Neural progenitor cell (in vitro differentiated cells): ENCODE data around the gene ACOXL. TPM values are rescaled to one million over a fixed set of nuclear protein-coding genes. Genes with fewer than 3 reads are reported as not detected.

Source experiments
- DNase-seq: peaks from one replicate; pipeline ENCODE4 v3.0.0-alpha.2; 2016; ENCODE audit warnings: low spot score
- H2AFZ ChIP-seq: fragments of 200-600 bp; sonication (generic); replicated peaks from 2 replicates; pipeline ENCODE4 v1.6.1; 2016; ENCODE audit warnings: antibody characterized with exemption
- H3F3A ChIP-seq: fragments of 200-600 bp; sonication (generic); 2 replicates; pipeline ENCODE4 v1.6.1; 2016; ENCODE audit warnings: antibody characterized with exemption, low read depth
- H3K27ac ChIP-seq: fragments of 200-600 bp; sonication (generic); 2 replicates; pipeline ENCODE4 v1.5.1; 2016; ENCODE audit warnings: mild to moderate bottlenecking
- H3K27me3 ChIP-seq: fragments of 200-600 bp; sonication (generic); 2 replicates; pipeline ENCODE4 v1.6.1; 2016; ENCODE audit warnings: mild to moderate bottlenecking, moderate library complexity
- H3K36me3 ChIP-seq: fragments of 200-600 bp; sonication (generic); 2 replicates; pipeline ENCODE4 v1.5.1; 2016
- H3K4me1 ChIP-seq: fragments of 200-600 bp; sonication (generic); 2 replicates; pipeline ENCODE4 v1.6.1; 2016; ENCODE audit warnings: mixed run types
- H3K4me2 ChIP-seq: fragments of 200-600 bp; sonication (generic); 2 replicates; pipeline ENCODE4 v1.6.1; 2016
- H3K4me3 ChIP-seq: fragments of 200-600 bp; sonication (generic); 2 replicates; pipeline ENCODE4 v1.5.1; 2016
- H3K79me2 ChIP-seq: fragments of 200-600 bp; sonication (generic); 2 replicates; pipeline ENCODE4 v1.6.1; 2016; ENCODE audit warnings: low read depth
- H3K9ac ChIP-seq: fragments of 200-600 bp; sonication (generic); 2 replicates; pipeline ENCODE4 v1.6.1; 2016
- H3K9me3 ChIP-seq: fragments of 200-600 bp; sonication (generic); 2 replicates; pipeline ENCODE4 v1.5.1; 2016; ENCODE audit warnings: low read depth
- H4K20me1 ChIP-seq: fragments of 200-600 bp; sonication (generic); 2 replicates; pipeline ENCODE4 v1.6.1; 2016; ENCODE audit warnings: low read depth
- H3K27ac Mint-ChIP-seq: 3 replicates; pipeline ENCODE4 v1.8.0; 2021; ENCODE audit warnings: mixed read lengths
- H3K27me3 Mint-ChIP-seq: 2 replicates; pipeline ENCODE4 v1.8.0; 2022; ENCODE audit warnings: low read depth, mild to moderate bottlenecking, inconsistent platforms, moderate library complexity, mixed read lengths; ENCODE audit not compliant: insufficient read depth
- H3K36me3 Mint-ChIP-seq: 3 replicates; pipeline ENCODE4 v1.8.0; 2021; ENCODE audit warnings: mixed read lengths
- H3K4me1 Mint-ChIP-seq: 3 replicates; pipeline ENCODE4 v1.8.0; 2021; ENCODE audit warnings: mixed read lengths
- H3K4me3 Mint-ChIP-seq: 3 replicates; pipeline ENCODE4 v1.8.0; 2021; ENCODE audit warnings: mild to moderate bottlenecking, moderate library complexity, mixed read lengths
- H3K9me3 Mint-ChIP-seq: 3 replicates; pipeline ENCODE4 v1.8.0; 2020; ENCODE audit warnings: mixed read lengths
- EZH2 ChIP-seq: fragments of 200-600 bp; sonication (generic); IDR thresholded peaks from 2 replicates; pipeline ENCODE4 v1.6.1; 2017; ENCODE audit warnings: antibody characterized with exemption, mild to moderate bottlenecking, moderate library complexity
- EZH2phosphoT487 ChIP-seq: fragments of 200-600 bp; sonication (generic); IDR thresholded peaks from 2 replicates; pipeline ENCODE4 v1.6.1; 2017; ENCODE audit warnings: antibody characterized with exemption
- total RNA-seq: library from RNA; depleted of rRNA; stranded (reverse); fragments of >200 nt; gene quantifications from 2 replicates; pipeline ENCODE4 v1.2.3, GENCODE V29; 2015; ENCODE audit warnings: low replicate concordance
- TF ChIP-seq, protein P1 (sequence below): fragments of 200-600 bp; sonication (generic); IDR thresholded peaks from 2 replicates; pipeline ENCODE4 v1.5.1; 2017; ENCODE audit warnings: antibody characterized with exemption, mild to moderate bottlenecking

Gene ACOXL
- total RNA-seq, 1 donor from 2014 or later, result 2.9 TPM

GRCh38 chr2:110997331-110998045 lies 265.1 kb downstream of the ACOXL start:
- DNase-seq, result no peak
- no peaks in the 10 kb centered on the region for H3K36me3 Mint-ChIP-seq
- no peaks in the 10 kb centered on the region for H3K9me3 ChIP-seq

DNA sequence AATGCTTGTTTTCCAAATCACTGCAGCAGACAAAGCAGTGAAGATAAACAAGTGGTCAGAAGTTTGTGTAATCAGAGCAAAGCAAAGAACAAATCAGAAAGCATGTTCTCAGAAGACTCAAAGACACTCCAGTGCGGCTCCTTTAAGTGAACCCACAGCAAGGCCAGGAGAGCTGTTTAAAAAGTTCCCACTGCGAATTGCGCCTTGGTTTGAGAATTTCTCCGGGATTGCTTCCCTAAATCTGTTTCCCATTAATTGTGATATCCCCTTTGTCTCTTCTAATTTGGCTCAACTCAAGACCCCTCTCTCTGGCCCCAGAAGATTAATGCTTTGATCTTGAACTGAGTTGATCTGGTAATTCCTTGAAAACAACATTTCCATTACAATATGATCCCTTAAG lies 265.9 kb downstream of the ACOXL start:
- Histone ChIP-seq H3K4me1 (peaks cover 10% of the 10 kb centered on the region), H2AFZ (peak overlapping the region; percentile 10), H3K36me3 (peaks cover 5% of the 10 kb centered on the region), H3K9me3 (no peaks in the 10 kb centered on the region), H3K79me2 (no peaks in the 10 kb centered on the region), H3K27me3 (no peaks in the 10 kb centered on the region), H3K4me2 (no peak overlapping the region), H3F3A (peaks cover 6% of the 10 kb centered on the region), H3K4me3 (no peak overlapping the region), H4K20me1 (no peaks in the 10 kb centered on the region), H3K27ac (peak overlapping the region; percentile 28), H3K9ac (no peak overlapping the region)
- TF ChIP-seq, protein P1, sequence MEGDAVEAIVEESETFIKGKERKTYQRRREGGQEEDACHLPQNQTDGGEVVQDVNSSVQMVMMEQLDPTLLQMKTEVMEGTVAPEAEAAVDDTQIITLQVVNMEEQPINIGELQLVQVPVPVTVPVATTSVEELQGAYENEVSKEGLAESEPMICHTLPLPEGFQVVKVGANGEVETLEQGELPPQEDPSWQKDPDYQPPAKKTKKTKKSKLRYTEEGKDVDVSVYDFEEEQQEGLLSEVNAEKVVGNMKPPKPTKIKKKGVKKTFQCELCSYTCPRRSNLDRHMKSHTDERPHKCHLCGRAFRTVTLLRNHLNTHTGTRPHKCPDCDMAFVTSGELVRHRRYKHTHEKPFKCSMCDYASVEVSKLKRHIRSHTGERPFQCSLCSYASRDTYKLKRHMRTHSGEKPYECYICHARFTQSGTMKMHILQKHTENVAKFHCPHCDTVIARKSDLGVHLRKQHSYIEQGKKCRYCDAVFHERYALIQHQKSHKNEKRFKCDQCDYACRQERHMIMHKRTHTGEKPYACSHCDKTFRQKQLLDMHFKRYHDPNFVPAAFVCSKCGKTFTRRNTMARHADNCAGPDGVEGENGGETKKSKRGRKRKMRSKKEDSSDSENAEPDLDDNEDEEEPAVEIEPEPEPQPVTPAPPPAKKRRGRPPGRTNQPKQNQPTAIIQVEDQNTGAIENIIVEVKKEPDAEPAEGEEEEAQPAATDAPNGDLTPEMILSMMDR, result no peak
- no peak for TF ChIP-seq EZH2phosphoT487
- no peak for TF ChIP-seq EZH2
- Mint-ChIP-seq H3K36me3 (no peaks in the 10 kb centered on the region), H3K27ac (peak overlapping the region; percentile 8), H3K4me3 (no peak overlapping the region), H3K9me3 (peaks cover 15% of the 10 kb centered on the region), H3K4me1 (peaks cover 4% of the 10 kb centered on the region), H3K27me3 (no peaks in the 10 kb centered on the region)
- DNase-seq, result peak; percentile 9

More at GRCh38 chr2:110997331-110998045, 265.1 kb downstream of the ACOXL start:
- TF ChIP-seq, protein P1, result no peak
- no peak for TF ChIP-seq EZH2phosphoT487
- no peak for TF ChIP-seq EZH2
- Histone ChIP-seq H3K4me1 (peaks cover 10% of the 10 kb centered on the region), H3K27ac (no peak overlapping the region), H3F3A (peaks cover 6% of the 10 kb centered on the region), H3K4me2 (no peak overlapping the region), H3K36me3 (no peaks in the 10 kb centered on the region), H4K20me1 (no peaks in the 10 kb centered on the region), H3K27me3 (no peaks in the 10 kb centered on the region), H2AFZ (no peak overlapping the region), H3K79me2 (no peaks in the 10 kb centered on the region), H3K4me3 (no peak overlapping the region), H3K9ac (no peak overlapping the region)
- no peak overlapping the region for H3K4me3 Mint-ChIP-seq
- no peak overlapping the region for H3K27ac Mint-ChIP-seq
- peaks cover 15% of the 10 kb centered on the region for H3K9me3 Mint-ChIP-seq
- H3K27me3 Mint-ChIP-seq, result no peaks in the 10 kb centered on the region
- peaks cover 4% of the 10 kb centered on the region for H3K4me1 Mint-ChIP-seq

DNA sequence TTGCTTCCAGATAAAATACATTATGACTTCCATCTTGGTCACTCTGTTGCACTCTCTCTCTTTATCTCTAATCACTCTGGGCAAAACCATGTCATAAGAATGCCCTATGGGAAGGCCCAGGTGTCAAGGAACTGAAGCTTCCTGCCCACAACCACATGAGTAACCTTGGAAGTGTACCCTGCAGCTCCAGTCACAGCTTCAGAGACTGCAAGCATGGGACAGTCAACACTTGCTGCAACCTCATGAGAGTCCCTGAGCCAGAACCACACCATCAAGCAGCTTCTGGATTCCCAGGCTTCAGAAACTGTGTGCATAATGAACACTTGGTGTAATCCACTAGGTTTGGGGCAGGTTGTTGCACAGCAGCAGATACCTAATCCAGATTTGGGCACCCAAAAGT lies 267.3 kb downstream of the ACOXL start:
- Mint-ChIP-seq H3K27me3 (no peaks in the 10 kb centered on the region), H3K27ac (no peak overlapping the region), H3K4me3 (no peak overlapping the region), H3K9me3 (peaks cover 15% of the 10 kb centered on the region), H3K4me1 (peaks cover 4% of the 10 kb centered on the region), H3K36me3 (no peaks in the 10 kb centered on the region)
- H3K27ac ChIP-seq, result no peak overlapping the region
- TF ChIP-seq EZH2 (no peak), EZH2phosphoT487 (no peak)
- TF ChIP-seq, protein P1, result no peak
- H3K9me3 ChIP-seq, result no peaks in the 10 kb centered on the region
- peaks cover 10% of the 10 kb centered on the region for H3K4me1 ChIP-seq
- H3K9ac ChIP-seq, result no peak overlapping the region
- peaks cover 6% of the 10 kb centered on the region for H3F3A ChIP-seq
- peaks cover 5% of the 10 kb centered on the region for H3K36me3 ChIP-seq
- DNase-seq, result no peak
- H3K4me2 ChIP-seq, result no peak overlapping the region
- no peaks in the 10 kb centered on the region for H4K20me1 ChIP-seq
- H3K79me2 ChIP-seq, result no peaks in the 10 kb centered on the region
- H3K27me3 ChIP-seq, result no peaks in the 10 kb centered on the region
- no peak overlapping the region for H2AFZ ChIP-seq
- no peak overlapping the region for H3K4me3 ChIP-seq
